OCI-LY7 (cell line): ENCODE results near the gene CLEC3B. TPM values are rescaled to one million over a fixed set of nuclear protein-coding genes. Genes with fewer than 3 reads are reported as not detected.

Experiments
- BruUV-seq: library from RNA; stranded (reverse); fragments of 400-500 nt; replicated peaks from 2 replicates; lab custom pipeline; 2021; lab: Mats Ljungman, UMichigan
- CTCF ChIA-PET: fragments of 300-600 bp; sonication (Branson Sonifier 250); formaldehyde crosslinking; loops from one replicate; lab custom pipeline; 2022; ENCODE audit warnings: antibody characterized with exemption; ENCODE audit not compliant: unreplicated experiment; lab: Charles Lee
- POLR2A ChIA-PET: fragments of 300-600 bp; sonication (Branson Sonifier 250); formaldehyde crosslinking; loops from one replicate; lab custom pipeline; 2022; ENCODE audit warnings: antibody characterized with exemption; lab: Charles Lee
- DNase-seq: peaks from one replicate; pipeline ENCODE4 v3.0.0-alpha.2; 2015; ENCODE audit warnings: low spot score
- H2AFZ ChIP-seq: fragments of 200-600 bp; sonication (generic), shearing (Covaris generic); 2 replicates; pipeline ENCODE4 v1.6.1; 2014; ENCODE audit warnings: mild to moderate bottlenecking, antibody characterized with exemption, low read length, moderate library complexity
- H3K27ac ChIP-seq: fragments of 200-600 bp; sonication (generic); 2 replicates; pipeline ENCODE4 v1.5.1; 2014; ENCODE audit warnings: mixed run types, low read depth, mild to moderate bottlenecking, moderate library complexity, low read length, inconsistent platforms; ENCODE audit not compliant: poor library complexity, severe bottlenecking
- H3K36me3 ChIP-seq: fragments of 200-600 bp; sonication (generic); 2 replicates; pipeline ENCODE4 v1.6.1; 2014; ENCODE audit warnings: mild to moderate bottlenecking, antibody characterized with exemption, low read length, moderate library complexity, mixed read lengths; ENCODE audit not compliant: insufficient read depth
- H3K4me1 ChIP-seq: fragments of 200-600 bp; sonication (generic); 2 replicates; pipeline ENCODE4 v1.5.1; 2014; ENCODE audit warnings: mild to moderate bottlenecking, low read length; ENCODE audit not compliant: insufficient read depth, poor library complexity, severe bottlenecking
- H3K4me2 ChIP-seq: fragments of 200-600 bp; sonication (generic); 2 replicates; pipeline ENCODE4 v1.6.1; 2014; ENCODE audit warnings: mild to moderate bottlenecking, low read length
- H3K4me3 ChIP-seq: fragments of 200-600 bp; sonication (generic); 2 replicates; pipeline ENCODE4 v1.5.1; 2014; ENCODE audit warnings: mild to moderate bottlenecking, low read depth, low read length; ENCODE audit not compliant: poor library complexity, severe bottlenecking
- H3K79me2 ChIP-seq: fragments of 200-600 bp; sonication (generic); 2 replicates; pipeline ENCODE4 v1.6.1; 2016; ENCODE audit warnings: low read depth, mild to moderate bottlenecking, low read length, moderate library complexity, mixed read lengths; ENCODE audit not compliant: insufficient read depth
- H3K9me2 ChIP-seq: fragments of 200-600 bp; sonication (generic); 2 replicates; pipeline ENCODE4 v1.6.1; 2016; ENCODE audit warnings: mild to moderate bottlenecking, low read length, mixed read lengths; ENCODE audit not compliant: insufficient read depth
- H3K9me3 ChIP-seq: fragments of 200-600 bp; sonication (generic); 2 replicates; pipeline ENCODE4 v1.6.1; 2014; ENCODE audit warnings: mild to moderate bottlenecking, mixed run types, low read length, mixed read lengths
- H4K20me1 ChIP-seq: fragments of 200-600 bp; sonication (generic); 2 replicates; pipeline ENCODE4 v1.6.1; 2014; ENCODE audit warnings: mild to moderate bottlenecking, antibody characterized with exemption, low read length, moderate library complexity, mixed read lengths; ENCODE audit not compliant: insufficient read depth
- EZH2phosphoT487 ChIP-seq: fragments of 200-600 bp; sonication (generic); IDR thresholded peaks from 2 replicates; pipeline ENCODE4 v1.6.1; 2018; ENCODE audit warnings: low read depth, borderline replicate concordance, mild to moderate bottlenecking, mixed run types, antibody characterized with exemption, low read length, moderate library complexity, mixed read lengths
- intact Hi-C: fragments of 100-400 bp; cut with micrococcal nuclease; formaldehyde crosslinking; loops from one replicate; pipeline ENCODE4 v1.10.0; 2022; ENCODE audit not compliant: unreplicated experiment
- total RNA-seq, 2 experiments: library from RNA; depleted of rRNA in 1 of 2; stranded (reverse); fragments of >200 nt in 1 of 2; shearing (Covaris generic) in 1 of 2; gene quantifications; 2 replicates each; pipeline ENCODE4 v1.2.3, GENCODE V29; 2014 to 2022
- TF ChIP-seq, protein P1 (sequence below): fragments of 200-600 bp; sonication (generic); conservative IDR thresholded peaks from 2 replicates; pipeline ENCODE4 v1.5.1; 2014; ENCODE audit warnings: mild to moderate bottlenecking, antibody characterized with exemption, low read length, moderate library complexity, mixed read lengths

The CLEC3B gene
- total RNA-seq, 2 experiments from 2014 or later: 1.3 TPM; not detected in 1

DNA sequence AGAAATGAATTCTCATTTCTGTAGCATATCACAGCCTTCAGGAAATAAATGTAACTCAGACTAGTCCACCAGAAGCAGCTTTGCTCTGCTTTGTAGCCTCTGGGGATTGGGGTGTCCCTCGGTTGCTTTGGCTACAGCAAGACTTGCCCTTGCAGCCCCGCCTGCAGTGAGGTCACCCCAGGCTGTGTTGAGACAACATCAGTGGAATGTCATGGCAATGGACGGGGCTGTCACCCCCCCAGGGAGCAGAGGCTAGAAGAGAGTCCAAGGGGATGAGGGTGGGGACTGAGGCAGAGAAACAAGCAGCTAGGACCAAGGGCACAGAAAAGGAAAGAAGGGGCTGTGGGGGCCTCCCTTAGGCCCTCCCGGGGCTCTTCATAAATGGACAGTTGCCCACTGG lies 854 bp downstream of the CLEC3B start:
- intact Hi-C loops: no loop called here
- Histone ChIP-seq H3K4me3 (no peak overlapping the region), H3K4me2 (no peak overlapping the region), H3K4me1 (no peaks in the 10 kb centered on the region), H4K20me1 (no peaks in the 10 kb centered on the region), H2AFZ (no peak overlapping the region), H3K9me3 (no peaks in the 10 kb centered on the region), H3K27ac (no peak overlapping the region), H3K36me3 (no peaks in the 10 kb centered on the region), H3K79me2 (no peaks in the 10 kb centered on the region), H3K9me2 (no peaks in the 10 kb centered on the region)
- ChIA-PET CTCF (no interaction called here), POLR2A (interaction anchor here (1.0 kb wide), 1 partner anchor 15 kb away, joined by 3 read pairs; no protein-coding TSS in a partner anchor)
- no TSS peak for BruUV-seq
- DNase-seq: no peak
- TF ChIP-seq EZH2phosphoT487: no peak
- TF ChIP-seq, protein P1, sequence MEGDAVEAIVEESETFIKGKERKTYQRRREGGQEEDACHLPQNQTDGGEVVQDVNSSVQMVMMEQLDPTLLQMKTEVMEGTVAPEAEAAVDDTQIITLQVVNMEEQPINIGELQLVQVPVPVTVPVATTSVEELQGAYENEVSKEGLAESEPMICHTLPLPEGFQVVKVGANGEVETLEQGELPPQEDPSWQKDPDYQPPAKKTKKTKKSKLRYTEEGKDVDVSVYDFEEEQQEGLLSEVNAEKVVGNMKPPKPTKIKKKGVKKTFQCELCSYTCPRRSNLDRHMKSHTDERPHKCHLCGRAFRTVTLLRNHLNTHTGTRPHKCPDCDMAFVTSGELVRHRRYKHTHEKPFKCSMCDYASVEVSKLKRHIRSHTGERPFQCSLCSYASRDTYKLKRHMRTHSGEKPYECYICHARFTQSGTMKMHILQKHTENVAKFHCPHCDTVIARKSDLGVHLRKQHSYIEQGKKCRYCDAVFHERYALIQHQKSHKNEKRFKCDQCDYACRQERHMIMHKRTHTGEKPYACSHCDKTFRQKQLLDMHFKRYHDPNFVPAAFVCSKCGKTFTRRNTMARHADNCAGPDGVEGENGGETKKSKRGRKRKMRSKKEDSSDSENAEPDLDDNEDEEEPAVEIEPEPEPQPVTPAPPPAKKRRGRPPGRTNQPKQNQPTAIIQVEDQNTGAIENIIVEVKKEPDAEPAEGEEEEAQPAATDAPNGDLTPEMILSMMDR: no peak

DNA sequence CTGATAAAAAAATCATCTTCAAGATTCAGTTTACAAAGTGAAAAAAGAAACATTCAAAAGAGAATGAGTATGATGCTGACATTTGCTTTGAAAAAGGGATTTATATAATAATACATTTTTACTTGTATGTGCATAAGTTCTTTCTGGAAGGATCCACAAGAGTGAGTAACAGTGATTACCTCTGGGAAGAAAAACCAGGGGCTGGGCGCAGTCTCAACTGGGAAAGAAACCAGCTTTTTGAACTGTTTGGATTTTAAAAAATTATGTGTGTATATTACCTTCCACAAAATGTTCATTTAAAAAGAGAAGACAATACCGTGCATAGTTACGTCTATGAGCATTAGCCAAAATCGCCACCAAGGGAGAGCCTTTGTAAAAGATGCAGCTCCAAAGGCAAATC lies 1.3 kb downstream of the CLEC3B start:
- H3K4me2 ChIP-seq: no peak overlapping the region
- H4K20me1 ChIP-seq: no peaks in the 10 kb centered on the region
- H2AFZ ChIP-seq: no peak overlapping the region
- H3K27ac ChIP-seq: no peak overlapping the region
- H3K36me3 ChIP-seq: no peaks in the 10 kb centered on the region
- no peak for DNase-seq
- intact Hi-C loops: no loop called here
- no peak for TF ChIP-seq EZH2phosphoT487
- TF ChIP-seq, protein P1: no peak
- ChIA-PET CTCF (no interaction called here), POLR2A (interaction anchor here (1.0 kb wide), 1 partner anchor 15 kb away, joined by 3 read pairs; no protein-coding TSS in a partner anchor)
- no peaks in the 10 kb centered on the region for H3K79me2 ChIP-seq
- H3K9me3 ChIP-seq: no peaks in the 10 kb centered on the region
- H3K4me3 ChIP-seq: no peak overlapping the region
- no peaks in the 10 kb centered on the region for H3K9me2 ChIP-seq
- no TSS peak for BruUV-seq
- no peaks in the 10 kb centered on the region for H3K4me1 ChIP-seq

DNA sequence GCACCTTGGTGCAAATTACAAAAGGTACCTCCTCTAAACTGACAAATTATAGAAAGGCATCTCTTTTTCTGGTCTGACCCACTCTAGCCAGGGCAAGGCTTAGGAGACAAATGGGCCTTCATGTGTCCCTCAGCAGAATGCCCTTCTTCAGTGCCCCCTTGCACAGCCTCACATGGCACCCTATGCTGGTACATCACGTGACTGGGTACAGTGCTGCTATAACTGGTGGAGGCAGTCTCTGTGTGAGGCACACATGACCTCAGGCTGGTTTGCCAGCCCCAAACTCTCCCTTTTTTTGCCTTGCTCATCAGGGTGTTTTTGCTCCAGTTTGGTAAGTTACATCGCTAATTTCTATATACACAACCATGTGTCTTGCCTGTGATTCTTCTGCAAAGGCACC lies 3.1 kb downstream of the CLEC3B start:
- intact Hi-C loops: no loop called here
- no peaks in the 10 kb centered on the region for H3K4me1 ChIP-seq
- ChIA-PET CTCF (no interaction called here), POLR2A (no interaction called here)
- H2AFZ ChIP-seq: no peak overlapping the region
- no peak overlapping the region for H3K27ac ChIP-seq
- no peaks in the 10 kb centered on the region for H3K9me3 ChIP-seq
- H4K20me1 ChIP-seq: no peaks in the 10 kb centered on the region
- no TSS peak for BruUV-seq
- H3K4me2 ChIP-seq: no peak overlapping the region
- H3K36me3 ChIP-seq: no peaks in the 10 kb centered on the region
- H3K9me2 ChIP-seq: no peaks in the 10 kb centered on the region
- DNase-seq: no peak
- TF ChIP-seq, protein P1: no peak
- TF ChIP-seq EZH2phosphoT487: no peak
- no peaks in the 10 kb centered on the region for H3K79me2 ChIP-seq
- H3K4me3 ChIP-seq: no peak overlapping the region
